HCT116 (cell line): Measurements from ENCODE around the gene DAND5.

Source experiments
- CEBPB ChIP-seq: IDR thresholded peaks from 2 replicates; pipeline ENCODE4 v1.6.1; 2012; ENCODE audit warnings: low read depth
- EZH2phosphoT487 ChIP-seq: fragments of 200-600 bp; IDR thresholded peaks from 2 replicates; pipeline ENCODE4 v1.6.1; 2018; ENCODE audit warnings: antibody characterized with exemption, borderline replicate concordance
- POLR2AphosphoS5 ChIP-seq: IDR thresholded peaks from 2 replicates; pipeline ENCODE4 v1.6.1; 2011; ENCODE audit warnings: mild to moderate bottlenecking, low read depth, low read length, moderate library complexity
- YY1 ChIP-seq: IDR thresholded peaks from 2 replicates; pipeline ENCODE4 v1.6.1; 2011; ENCODE audit warnings: low read length, low read depth, moderate library complexity, mild to moderate bottlenecking; ENCODE audit not compliant: insufficient replicate concordance; ENCODE audit errors: extremely low read depth
- TF ChIP-seq, protein P1 (sequence below), 3 experiments: fragments of 200-600 bp in 1 of 3; sonication (generic) in 1 of 3; IDR thresholded peaks in 2 of 3; conservative IDR thresholded peaks in 1 of 3; 2 replicates each; pipeline ENCODE4 v1.5.1; 2012 to 2017; ENCODE audit warnings: low read depth in 2 of 3, low read length in 2 of 3, antibody characterized with exemption in 1 of 3, borderline replicate concordance in 1 of 3, control low read depth in 1 of 3, mild to moderate bottlenecking in 1 of 3, mixed read lengths in 1 of 3, mixed run types in 1 of 3, moderate library complexity in 1 of 3; ENCODE audit not compliant: insufficient read depth in 1 of 3

DNA sequence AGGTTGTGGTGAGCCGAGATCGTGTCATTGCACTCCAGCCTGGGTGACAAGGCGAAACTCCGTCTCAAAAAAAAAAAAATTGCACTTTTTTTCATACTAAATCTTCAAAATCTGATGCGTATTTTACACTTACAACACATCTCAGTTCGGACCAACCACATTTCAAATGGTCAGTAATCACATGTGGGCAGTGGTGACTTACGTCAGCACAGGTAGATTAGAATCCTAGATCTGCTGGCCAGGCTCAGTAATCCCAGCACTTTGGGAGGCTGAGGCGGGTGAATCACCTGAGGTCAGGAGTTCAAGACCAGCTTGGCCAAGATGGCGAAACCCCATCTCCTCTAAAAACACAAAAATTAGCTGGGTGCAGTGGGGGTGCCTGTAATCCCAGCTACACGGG is 34.3 kb upstream of the DAND5 start:
- TF ChIP-seq, protein P1, sequence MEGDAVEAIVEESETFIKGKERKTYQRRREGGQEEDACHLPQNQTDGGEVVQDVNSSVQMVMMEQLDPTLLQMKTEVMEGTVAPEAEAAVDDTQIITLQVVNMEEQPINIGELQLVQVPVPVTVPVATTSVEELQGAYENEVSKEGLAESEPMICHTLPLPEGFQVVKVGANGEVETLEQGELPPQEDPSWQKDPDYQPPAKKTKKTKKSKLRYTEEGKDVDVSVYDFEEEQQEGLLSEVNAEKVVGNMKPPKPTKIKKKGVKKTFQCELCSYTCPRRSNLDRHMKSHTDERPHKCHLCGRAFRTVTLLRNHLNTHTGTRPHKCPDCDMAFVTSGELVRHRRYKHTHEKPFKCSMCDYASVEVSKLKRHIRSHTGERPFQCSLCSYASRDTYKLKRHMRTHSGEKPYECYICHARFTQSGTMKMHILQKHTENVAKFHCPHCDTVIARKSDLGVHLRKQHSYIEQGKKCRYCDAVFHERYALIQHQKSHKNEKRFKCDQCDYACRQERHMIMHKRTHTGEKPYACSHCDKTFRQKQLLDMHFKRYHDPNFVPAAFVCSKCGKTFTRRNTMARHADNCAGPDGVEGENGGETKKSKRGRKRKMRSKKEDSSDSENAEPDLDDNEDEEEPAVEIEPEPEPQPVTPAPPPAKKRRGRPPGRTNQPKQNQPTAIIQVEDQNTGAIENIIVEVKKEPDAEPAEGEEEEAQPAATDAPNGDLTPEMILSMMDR (IDR thresholded peaks at IDR 0.05 in 2 of 3, conservative IDR thresholded peaks at IDR 0.05 in 1 of 3; ENCODE audit: borderline replicate concordance in 1 of 3, insufficient read depth in 1 of 3, low read depth in 2 of 3, low read length in 2 of 3): no peak
- TF ChIP-seq POLR2AphosphoS5 (no peak), CEBPB (no peak), YY1 (no peak), EZH2phosphoT487 (no peak)
